Occipital lobe (tissue), 2 donors: ENCODE results near the gene NEK10. TPM values are rescaled to one million over a fixed set of nuclear protein-coding genes. Genes with fewer than 3 reads are reported as not detected.
"Not testable (repeated sequence)": the region's sequence is repeated elsewhere in the genome, so short reads cannot be mapped to it uniquely, and the experiment has no call there.

Source experiments
- DNase-seq: peaks from one replicate; lab custom pipeline; 2025; lab: John Stamatoyannopoulos, UW
- total RNA-seq: library from RNA; depleted of rRNA; stranded (reverse); fragments of >200 nt; gene quantifications from one replicate; pipeline ENCODE4 v1.2.3, GENCODE V29; 2014

The NEK10 gene
- total RNA-seq, 1 donor from 2014 or later: 25.7 TPM

DNA sequence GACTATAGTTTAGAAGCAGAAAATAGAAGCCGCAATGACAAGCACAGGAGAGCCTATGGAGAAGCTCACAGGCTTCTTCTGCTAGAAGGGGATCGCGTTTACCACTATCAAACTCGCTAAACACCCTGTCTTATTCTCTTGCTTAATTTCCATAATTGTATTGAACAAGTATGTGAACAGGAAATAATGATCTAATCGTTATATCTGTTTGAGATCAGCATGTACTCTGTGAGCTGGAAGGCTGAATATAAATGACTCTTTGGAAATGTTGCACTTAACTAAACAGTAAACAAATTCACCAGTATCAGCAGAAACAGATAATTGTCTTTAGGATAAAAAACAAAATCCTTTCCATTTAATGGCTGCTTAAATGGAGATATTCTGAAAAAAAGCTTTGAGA, 15.0 kb downstream of the NEK10 start:
- no peak for DNase-seq

DNA sequence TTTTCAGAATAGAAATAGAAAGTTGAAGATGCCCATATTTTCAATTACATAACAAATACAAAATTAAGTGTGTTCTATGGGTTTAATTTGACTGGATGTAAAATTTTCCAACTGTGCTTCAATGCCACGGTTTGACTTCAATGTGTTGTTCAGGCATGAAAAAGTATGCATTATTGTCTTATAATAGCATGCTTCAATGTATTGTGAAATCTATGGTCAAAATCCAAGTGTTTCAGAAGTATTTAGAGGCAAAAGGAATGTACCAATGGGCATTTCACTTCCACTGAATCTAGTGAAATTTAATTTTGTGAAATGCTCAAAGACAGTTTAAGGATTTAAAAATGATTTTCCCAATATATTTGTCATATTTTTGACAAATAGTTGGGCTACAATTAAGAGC, 16.0 kb downstream of the NEK10 start:
- DNase-seq: no peak

DNA sequence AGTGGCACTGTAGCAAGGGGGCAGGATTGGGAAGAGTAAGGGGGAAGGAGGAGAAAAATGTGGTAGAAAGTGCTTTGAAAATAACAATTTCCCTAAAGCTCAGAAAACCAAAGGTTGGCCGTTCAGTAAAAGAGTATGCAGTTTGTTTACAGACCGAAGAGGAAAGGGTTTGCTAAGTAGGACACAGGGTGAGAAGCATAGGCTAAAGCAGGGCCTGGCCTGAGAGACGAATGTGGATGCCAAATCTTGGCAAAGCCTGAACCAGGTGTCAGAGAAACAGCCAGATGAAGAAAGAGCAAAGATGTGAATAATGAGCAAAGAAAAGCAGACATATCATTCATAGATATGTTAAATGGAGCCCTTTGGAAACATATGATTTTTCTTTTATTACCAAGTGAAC, 17.1 kb downstream of the NEK10 start:
- DNase-seq: no peak

DNA sequence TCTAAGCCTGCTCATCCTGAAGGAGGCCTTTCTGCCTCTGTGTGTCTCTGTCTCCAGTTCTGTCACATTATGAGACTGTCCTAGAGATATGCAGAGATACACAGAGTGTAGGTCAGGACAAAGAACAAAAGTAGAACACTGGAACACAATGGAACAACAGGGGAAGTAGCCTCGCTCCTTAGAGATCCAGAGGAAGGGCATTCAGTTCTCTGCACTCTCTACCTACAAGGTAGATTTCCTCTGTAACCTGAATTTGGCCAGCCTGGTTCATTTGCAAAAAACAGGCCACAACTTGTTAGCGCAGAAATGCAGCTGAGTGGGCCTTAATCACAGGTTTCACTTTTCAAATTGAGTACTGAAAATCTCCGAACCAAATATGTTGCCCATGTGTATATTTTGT, 19.4 kb downstream of the NEK10 start:
- DNase-seq: no peak

DNA sequence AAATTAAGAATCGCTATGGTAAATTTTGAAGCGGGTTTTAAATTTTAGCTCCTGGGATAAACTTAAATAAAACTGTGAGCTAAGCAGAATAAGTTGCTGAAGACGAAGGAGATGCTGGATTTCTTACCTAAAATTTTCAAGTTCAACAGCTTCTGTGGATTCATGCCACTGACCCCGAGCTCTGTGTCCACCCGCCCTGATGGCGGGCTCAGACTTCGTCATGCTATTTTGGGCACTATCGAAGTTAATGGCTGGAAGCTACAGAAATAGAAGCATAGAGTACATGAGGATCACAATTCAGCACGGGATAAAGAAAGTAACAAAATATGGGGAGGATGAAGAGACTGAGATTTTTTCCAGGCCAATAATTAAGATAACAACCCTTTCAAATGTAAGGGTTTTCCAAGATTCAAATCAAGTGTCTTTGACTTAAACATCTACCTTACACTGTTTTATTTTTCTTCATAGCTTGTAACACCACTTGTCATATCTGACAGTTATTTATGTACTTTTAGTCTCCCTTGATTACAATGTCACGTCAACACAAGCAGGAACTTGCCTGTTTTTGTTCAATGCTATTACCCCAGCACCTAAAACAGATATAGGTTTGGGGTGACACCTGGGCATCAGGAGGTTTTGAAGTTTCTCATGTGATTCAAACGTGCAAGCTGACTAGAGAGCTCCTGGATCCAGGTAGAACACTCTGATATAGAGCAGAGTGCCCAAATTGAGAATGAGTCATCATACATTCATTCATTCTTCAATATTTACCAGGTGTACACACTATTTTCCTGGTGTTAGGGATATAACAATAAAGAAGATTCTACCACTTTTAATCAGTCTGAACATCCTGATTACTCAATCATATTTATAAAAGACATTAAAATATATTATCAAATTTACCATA, 23.0 kb downstream of the NEK10 start:
- no peak for DNase-seq

DNA sequence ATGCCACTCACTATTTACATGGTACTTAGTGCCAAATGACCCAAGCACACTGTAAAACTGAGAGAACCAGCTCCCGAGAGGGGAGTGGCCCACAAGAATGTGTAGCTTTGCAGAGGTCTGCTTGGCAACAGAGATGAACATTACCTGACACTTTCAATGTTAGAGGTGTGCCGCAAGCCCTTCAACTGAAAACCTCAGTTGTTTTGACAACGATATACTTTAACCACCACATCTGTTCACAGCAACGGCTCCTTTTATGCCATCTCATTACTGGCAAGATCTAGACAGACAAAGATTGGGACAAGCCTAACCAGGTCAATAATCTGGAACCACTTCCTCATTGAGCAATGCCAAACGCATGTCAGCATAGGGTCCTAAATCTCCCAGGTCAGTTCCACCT, 23.7 kb downstream of the NEK10 start:
- no peak for DNase-seq

DNA sequence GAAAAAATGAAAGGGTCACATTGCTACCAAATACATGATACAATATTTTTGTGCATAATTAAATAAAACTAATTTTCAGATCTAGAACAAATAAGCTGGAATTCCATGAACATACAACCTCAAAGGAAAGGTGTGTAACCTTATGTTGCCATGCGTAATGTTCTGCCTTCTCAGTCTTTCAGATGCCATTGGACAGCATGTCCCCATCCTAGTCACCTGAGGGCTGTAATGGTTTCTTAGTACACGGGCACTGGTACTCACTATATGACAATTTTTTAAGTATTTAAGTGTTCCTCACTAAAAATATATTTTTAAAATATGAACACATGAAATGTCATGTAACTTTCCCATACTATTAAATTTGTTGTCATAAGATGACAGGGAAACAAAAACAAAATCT, 24.1 kb downstream of the NEK10 start:
- no peak for DNase-seq

DNA sequence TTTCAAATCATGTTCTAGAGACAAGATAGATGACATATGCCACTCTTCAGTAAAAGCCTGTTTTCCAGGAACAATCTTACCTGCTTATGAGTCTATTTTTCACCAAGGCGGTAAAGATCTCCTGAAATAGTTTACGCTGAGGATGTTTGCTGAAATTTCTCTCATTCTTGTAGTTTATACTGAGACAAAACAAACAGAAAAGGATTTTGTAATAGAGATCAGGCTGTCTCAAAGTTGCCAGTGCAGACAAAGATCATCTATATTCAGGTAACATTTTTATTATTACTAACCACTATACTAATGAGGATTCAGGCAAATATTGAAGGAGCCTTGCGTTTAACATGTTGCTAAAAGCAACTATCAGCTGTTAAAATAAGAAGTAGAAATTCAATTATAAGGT, 25.0 kb downstream of the NEK10 start:
- no peak for DNase-seq

DNA sequence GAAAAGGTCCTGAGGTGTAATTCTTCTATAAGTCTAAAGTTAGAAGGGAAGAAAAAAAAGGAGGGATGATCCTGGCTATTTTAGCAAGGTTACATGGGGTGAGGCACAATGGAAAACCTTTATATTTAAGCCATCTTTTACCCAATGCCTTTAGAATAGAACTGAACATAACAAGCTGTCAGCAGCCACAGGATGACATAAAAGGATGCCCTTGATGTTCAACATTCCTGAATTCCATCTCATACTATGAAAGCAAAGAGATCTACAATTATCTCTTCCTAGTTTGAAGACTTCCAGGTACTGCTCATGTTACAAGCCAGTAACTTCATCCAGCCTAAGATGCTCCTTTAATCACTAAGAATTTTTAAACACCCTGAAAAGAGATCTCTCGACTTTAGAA, 26.9 kb downstream of the NEK10 start:
- DNase-seq: no peak

DNA sequence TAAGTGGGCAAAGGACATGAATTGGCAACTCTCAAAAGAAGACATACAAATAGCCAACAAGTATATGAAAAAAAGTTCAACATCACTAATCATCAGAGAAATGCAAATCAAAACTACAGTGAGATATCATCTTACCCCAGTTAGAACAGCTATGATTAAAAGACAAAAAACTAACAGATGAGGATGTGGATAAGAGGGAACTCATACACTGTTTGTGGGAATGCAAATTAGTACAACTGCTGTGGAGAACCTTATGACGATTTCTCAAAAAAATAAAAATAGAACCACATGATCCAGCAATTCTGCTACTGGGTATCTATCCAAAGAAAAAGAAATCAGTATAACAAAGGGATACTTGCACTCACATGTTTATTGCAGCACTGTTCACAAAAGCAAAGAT, 28.6 kb downstream of the NEK10 start:
- DNase-seq: no peak

DNA sequence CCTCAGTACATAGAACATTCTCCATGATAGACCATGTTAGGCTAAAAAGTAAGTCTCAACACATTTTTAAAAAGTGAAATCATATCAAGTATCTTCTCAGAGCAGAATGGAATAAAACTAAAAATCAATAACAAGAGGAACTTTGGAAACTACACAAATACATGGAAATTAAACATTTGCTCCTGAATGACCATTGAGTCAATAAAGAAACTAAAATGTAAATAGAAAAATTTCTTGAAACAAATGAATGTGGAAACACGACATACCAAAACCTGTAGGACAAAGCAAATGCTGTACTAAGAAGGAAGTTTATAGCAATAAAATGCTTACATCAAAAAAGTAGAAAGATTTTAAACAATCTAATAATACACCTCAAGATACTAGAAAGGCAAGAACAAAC, 33.6 kb downstream of the NEK10 start:
- no peak for DNase-seq

DNA sequence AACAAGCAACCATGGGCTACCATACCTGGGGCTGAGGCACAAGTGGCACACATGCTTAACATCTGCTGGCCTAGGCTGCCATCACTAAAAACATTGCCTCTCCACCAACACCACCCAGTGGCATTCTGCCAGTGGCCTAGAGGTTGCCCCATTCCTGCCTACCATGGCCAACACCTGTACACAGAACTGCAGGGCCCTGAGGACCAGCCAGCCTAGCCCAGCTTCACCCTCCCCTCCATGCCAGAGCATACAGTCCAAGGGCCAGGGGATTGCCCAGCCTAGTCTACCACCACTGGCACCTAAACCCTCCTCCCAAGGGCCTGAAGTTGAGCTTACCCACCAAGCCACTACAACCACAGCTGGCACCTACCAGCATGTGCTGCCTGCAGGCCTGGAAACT, 35.3 kb downstream of the NEK10 start:
- no peak for DNase-seq

DNA sequence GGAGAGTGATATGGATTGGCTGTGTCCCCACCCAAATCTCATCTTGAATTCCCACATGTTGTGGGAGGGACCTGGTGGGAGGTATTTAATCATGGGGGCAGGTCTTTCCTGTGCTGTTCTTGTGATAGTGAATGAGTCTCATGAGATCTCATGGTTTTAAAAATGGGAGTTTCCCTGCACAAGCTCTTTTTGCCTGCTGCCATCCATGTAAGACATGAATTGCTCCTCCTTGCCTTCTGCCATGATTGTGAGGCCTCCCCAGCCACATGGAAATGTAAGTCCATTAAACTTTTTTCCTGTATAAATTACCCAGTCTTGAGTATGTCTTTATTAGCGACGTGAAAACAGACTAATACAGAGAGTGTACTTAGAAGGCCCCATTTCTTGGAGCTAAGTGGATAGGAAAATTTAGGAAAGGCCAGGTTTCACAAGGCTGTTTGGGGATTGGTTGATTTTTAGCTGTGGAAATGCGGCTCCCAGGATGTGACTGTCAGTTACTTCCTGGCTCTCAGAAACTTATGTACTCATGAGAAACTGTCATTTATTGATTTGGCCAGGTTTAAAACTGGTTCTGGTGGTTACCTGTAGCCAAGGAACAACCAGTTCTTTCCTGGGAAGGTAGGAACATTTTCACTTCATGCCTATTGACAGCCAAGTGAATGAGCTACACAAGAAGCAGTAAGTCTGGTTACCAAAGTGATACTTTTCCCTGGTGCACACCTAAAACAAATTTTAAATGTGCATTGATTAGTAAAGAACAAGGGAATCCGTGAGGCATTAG, 40.0 kb downstream of the NEK10 start:
- DNase-seq: not testable (repeated sequence)

DNA sequence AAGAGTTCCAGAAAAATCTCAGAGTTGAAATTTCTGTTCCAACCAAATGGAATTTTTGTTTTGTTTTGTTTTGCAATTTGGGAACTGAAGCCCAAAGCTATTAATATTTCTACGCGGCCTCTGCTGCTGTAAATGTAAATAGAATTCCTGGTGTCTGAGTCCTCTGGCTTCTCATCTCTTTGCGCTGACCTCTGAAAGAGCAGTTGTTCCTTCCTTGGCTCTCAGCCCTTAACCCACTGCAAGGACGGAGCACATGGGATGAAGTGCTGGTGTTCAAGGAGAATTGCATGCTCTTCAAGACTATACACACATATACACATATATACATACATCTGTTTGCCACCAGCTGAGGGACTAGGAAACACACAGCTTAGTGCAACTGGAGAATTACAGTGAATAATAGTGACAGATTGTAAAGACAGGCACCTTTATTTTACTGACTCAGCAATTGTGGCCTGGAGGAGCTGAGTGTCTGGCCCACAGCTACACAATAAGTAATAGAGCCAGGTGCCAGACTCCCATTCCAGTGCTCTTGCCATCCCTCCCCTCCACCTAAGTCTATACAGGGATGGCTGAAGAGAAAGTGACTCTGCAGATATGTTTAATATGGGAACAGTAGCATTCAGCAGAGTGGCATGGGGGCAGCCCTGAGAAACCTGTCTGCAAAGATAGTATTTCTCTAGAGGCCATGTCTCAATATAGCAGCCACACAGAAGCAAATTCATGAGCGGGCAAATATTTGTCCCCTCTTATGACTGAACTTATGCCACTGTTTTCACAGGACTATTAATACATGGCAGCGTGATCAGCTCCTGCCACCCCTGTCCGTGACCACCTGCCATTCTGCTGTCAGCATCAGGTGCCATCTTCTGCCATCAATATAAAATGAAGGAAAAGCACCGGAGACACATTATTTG, 42.3 kb downstream of the NEK10 start:
- DNase-seq: no peak

DNA sequence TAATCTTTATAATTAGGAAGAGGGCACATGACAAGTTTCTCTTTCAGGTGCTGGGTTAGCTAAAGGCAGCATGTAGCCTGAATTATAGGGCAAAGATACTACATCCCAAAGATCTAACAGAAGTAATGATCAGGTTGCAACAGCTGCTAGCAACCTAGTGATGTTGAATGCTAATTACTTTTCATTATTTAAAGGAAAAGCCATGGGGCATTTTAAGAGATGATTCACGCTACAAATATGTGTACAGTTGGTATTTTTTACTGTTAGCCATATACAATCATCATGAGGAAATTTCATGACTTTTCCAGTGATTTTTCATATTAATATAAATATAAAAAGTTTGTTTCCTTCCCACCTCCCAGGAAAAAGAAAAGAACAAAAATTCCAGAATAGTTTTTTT, 43.0 kb downstream of the NEK10 start:
- DNase-seq: no peak

DNA sequence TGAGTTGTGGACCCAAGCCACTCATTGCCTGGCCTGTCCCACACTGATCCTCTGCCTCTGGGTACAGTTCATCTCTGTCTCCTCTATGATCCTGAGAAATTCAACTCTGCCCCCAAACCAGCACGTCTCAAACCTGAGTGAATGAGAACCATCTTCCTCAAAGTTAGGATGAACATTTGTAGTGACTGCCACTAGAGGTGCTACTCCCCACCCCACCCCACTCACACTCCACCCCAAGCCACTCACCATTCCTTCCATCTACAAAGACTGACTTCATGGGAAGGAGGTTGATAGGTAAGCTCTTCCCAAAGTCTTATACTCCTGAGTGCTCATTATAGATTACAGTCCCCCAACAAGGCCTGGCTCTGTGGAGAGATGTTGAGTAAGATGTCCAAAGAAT, 43.8 kb downstream of the NEK10 start:
- DNase-seq: no peak

DNA sequence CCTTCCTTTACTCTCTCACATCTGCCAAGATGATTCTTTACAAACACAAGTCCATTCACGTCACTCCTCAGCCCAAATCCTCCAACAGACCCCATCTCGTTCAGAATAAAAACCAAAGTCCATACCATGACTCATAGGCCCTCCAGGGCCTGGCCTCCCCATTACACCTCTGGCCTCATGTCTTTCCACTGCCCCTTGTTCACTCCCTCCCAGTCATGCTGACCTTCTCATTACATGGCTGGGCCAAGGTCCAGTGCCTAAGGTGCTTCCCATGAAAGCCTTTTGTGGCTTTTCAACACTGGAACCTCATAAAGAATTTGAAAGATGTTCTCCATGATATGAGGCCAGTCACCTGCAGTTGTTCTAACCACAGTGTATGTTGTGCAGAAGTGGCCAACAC, 44.5 kb downstream of the NEK10 start:
- DNase-seq: no peak

DNA sequence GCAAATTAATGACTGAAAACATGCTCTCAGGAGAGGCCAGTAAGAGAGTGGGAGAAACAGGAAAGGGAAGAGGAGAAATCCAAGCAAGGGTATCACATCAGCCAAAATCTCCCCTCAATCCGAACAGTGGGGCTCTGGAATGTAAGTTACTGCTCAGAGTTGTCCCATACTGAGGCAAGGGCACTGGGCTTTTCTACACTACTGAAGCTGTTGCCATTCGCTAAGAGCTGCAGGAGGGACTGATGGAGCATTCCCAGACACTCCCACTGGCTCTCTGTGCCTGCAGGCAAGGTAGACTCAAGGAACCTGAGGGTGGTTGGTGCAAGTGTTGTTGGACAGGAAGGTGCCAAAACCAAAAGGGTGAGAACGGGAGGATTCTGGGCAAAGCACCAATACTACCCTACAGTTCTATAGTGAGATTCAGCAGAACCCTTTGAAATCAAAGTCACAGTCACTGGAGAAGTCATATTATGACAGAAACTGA, 46.1 kb downstream of the NEK10 start:
- no peak for DNase-seq

DNA sequence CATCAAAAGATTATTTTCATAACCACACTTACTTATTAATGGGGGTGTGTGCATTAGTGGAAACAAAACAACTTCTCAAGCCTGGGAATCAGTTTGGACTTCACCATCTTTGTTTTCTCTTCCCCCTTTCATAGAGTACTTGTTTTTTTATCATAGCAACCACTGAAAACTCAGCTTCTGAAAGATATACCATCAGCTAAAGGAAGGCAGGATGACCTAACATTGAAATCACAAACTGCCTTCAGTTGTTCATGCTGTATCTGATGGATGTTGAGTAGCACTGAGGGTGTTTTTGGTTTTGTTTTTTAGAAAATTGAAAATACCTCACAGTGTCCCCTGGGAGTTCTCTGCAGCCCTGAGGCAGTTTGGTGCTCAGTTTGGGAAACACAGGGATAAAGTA, 46.5 kb downstream of the NEK10 start:
- DNase-seq: no peak

DNA sequence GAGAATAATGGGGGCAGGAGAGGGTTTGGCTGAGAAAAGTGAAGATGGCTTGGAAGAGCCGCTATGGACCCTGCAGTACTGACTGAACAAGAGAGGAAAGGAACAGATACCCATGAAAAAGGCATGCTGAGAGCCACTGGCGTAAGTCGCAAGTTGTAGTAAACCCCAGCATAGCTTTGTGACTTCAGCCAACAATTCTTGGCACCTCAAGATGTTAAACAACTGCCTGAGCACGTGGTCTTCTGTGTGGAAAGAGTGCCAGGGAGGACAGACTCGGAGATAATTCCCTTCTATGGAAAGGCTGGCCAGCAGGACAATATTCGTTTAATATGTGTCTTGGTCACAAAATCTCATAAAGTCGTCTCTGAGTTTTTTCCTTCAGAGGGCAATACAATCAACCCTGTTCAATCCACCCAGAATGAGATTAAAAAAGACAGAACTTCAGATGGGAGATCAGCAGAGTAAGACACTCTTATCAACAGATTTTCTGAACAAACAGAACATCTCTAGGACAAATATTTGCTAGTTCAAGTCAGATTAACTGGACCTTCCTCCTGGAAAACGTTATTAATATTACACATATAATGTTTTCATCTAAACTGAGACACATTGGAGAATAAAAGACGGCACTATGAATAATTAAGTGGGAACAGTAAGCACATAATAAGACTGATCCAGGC, 49.2 kb downstream of the NEK10 start:
- no peak for DNase-seq

DNA sequence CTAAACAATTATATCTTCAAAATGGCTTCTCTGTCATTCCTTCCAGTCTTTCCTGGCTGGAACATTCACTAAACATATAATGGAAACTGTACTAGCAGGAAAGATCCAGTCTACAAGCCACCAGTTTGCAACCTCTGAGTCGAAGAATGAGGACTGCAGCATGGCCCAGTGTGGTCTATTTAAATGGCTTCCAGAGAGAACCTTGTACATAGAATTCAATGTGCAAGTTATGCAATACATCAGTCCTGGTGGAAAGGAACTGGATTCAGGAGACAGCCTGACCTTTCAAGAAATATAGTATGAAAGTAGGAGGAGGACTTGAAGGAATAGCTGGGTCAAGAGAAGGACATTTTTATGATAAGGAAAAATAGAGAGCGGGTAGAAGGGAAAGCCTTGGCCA, 49.9 kb downstream of the NEK10 start:
- no peak for DNase-seq
